ENCODE results near the gene STAU1.
"Not testable (repeated sequence)": the region's sequence is repeated elsewhere in the genome, so short reads cannot be mapped to it uniquely, and the experiment has no call there.

STAU1 gene

DNA sequence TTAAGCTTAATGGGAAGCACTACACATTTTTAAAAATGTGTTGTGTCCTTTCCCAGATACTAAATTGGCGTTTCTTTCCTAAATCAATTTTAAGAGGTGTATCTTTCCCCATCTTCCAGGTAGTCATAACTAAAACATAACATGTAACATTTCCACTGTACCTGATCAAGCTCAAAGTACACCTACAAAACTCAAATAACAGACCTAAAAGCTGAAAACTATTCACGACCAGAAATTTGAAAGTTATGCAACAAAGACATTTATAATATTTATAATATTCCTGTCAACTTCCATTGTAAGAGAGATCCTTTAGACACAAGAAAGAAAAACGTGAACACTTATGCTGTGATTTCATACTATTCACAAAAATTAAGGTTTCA is 3.5 kb downstream of the STAU1 start:
- no peak overlapping the region for H3K27ac ChIP-seq (ENCODE audit: insufficient read depth, low read length, poor library complexity, severe bottlenecking)
- no peak for DNase-seq
- no peaks in the 10 kb centered on the region for H3K9me3 ChIP-seq (ENCODE audit: control insufficient read depth, low read length)
- peaks cover 22% of the 10 kb centered on the region for H3K4me1 ChIP-seq (ENCODE audit: control insufficient read depth, insufficient read depth, low read length, poor library complexity, severe bottlenecking)
- H3K36me3 ChIP-seq (ENCODE audit: control insufficient read depth, insufficient read depth, low read length) = no peaks in the 10 kb centered on the region
- H3K4me3 ChIP-seq (ENCODE audit: insufficient read depth, low read depth, low read length, poor library complexity, severe bottlenecking) = no peak overlapping the region
- no peaks in the 10 kb centered on the region for H3K27me3 ChIP-seq (replicated peaks; ENCODE audit: control insufficient read depth, insufficient read depth, low read length, poor library complexity, severe bottlenecking)

DNA sequence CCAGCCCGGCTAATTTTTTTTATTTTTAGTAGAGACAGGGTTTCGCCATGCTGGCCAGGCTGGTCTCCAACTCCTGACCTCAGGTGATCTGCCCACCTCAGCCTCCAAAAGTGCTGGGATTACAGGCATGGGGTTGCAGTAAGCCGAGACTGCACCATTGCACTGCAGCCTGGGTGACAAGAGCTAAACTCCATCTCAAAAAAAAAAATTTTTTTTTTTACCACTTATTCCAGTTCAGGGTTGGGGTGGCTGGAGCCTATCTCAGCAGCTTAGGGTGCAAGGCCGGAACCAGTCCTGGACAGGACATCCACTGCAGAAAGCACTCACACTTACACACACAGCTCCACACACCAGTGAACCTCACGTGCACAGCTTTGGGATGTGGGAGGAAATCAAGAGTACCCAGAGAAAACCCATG is 4.0 kb downstream of the STAU1 start:
- not testable (repeated sequence) for H3K27me3 ChIP-seq (replicated peaks; ENCODE audit: control insufficient read depth, insufficient read depth, low read length, poor library complexity, severe bottlenecking); H3K9me3 ChIP-seq (ENCODE audit: control insufficient read depth, low read length); H3K36me3 ChIP-seq (ENCODE audit: control insufficient read depth, insufficient read depth, low read length); DNase-seq; H3K27ac ChIP-seq (ENCODE audit: insufficient read depth, low read length, poor library complexity, severe bottlenecking); H3K4me3 ChIP-seq (ENCODE audit: insufficient read depth, low read depth, low read length, poor library complexity, severe bottlenecking)
- H3K4me1 ChIP-seq (ENCODE audit: control insufficient read depth, insufficient read depth, low read length, poor library complexity, severe bottlenecking) = peaks cover 22% of the 10 kb centered on the region

- Histone ChIP-seq H3K36me3 (ENCODE audit: control insufficient read depth, insufficient read depth, low read length) (no peaks in the 10 kb centered on the region), H3K27me3 (replicated peaks; ENCODE audit: control insufficient read depth, insufficient read depth, low read length, poor library complexity, severe bottlenecking) (no peaks in the 10 kb centered on the region), H3K4me3 (ENCODE audit: insufficient read depth, low read depth, low read length, poor library complexity, severe bottlenecking) (no peak overlapping the region), H3K4me1 (ENCODE audit: control insufficient read depth, insufficient read depth, low read length, poor library complexity, severe bottlenecking) (peaks cover 19% of the 10 kb centered on the region), H3K27ac (ENCODE audit: insufficient read depth, low read length, poor library complexity, severe bottlenecking) (no peak overlapping the region), H3K9me3 (ENCODE audit: control insufficient read depth, low read length) (no peaks in the 10 kb centered on the region)
- no peak for DNase-seq
Measured at GRCh38 chr20:49183444-49183843, 4.7 kb downstream of the STAU1 start.

GRCh38 chr20:49181265-49181877 is 6.8 kb downstream of the STAU1 start:
- H3K27me3 ChIP-seq (replicated peaks; ENCODE audit: control insufficient read depth, insufficient read depth, low read length, poor library complexity, severe bottlenecking) = no peaks in the 10 kb centered on the region
- no peaks in the 10 kb centered on the region for H3K36me3 ChIP-seq (ENCODE audit: control insufficient read depth, insufficient read depth, low read length)
- no peak for DNase-seq
- H3K9me3 ChIP-seq (ENCODE audit: control insufficient read depth, low read length) = no peaks in the 10 kb centered on the region
- H3K27ac ChIP-seq (ENCODE audit: insufficient read depth, low read length, poor library complexity, severe bottlenecking) = no peak overlapping the region
- no peak overlapping the region for H3K4me3 ChIP-seq (ENCODE audit: insufficient read depth, low read depth, low read length, poor library complexity, severe bottlenecking)
- H3K4me1 ChIP-seq (ENCODE audit: control insufficient read depth, insufficient read depth, low read length, poor library complexity, severe bottlenecking) = peaks cover 18% of the 10 kb centered on the region

DNA sequence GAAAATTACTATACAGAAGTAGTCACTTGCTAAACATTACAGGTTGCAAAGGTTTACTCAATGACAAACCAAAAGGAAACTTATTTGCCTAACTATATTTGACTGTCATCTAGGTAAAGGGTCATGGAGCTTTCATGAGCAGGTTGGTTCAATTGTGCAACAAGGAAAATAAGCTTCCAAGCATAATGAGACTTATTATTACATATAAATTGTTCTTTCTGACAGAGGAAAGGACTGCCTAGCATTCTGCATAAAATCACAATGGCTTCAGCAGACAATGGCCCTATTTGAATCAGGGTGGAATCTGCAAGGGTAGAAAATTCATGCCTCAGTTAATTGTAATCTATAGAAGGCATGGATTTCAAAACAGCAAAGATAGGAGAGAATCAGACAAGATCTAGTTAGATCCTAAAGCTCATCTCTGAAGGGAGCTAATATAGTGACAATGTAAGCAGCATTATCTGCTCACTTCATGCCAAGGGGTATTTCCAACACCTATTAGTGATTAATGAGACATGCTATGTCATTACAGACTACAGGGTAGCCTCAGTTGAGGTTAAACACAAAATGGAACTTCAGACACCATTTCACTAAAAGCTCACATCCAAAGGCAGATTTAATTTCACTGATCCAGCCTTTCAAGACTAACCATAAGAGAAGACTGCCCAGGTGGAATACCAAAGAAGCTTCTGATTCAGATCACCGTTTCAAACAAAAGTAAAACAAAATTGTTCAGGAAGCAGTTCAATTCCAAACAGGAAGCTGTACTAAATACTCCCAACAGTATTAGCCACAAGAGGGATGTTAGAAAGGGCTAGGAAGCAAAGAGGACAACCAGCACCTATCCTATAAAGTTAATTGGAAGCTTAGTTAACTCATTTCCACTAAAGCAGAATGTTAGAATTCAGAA is 8.5 kb downstream of the STAU1 start:
- Histone ChIP-seq H3K36me3 (ENCODE audit: control insufficient read depth, insufficient read depth, low read length) (no peaks in the 10 kb centered on the region), H3K27me3 (replicated peaks; ENCODE audit: control insufficient read depth, insufficient read depth, low read length, poor library complexity, severe bottlenecking) (no peaks in the 10 kb centered on the region), H3K27ac (ENCODE audit: insufficient read depth, low read length, poor library complexity, severe bottlenecking) (no peak overlapping the region), H3K9me3 (ENCODE audit: control insufficient read depth, low read length) (no peaks in the 10 kb centered on the region), H3K4me3 (ENCODE audit: insufficient read depth, low read depth, low read length, poor library complexity, severe bottlenecking) (no peak overlapping the region), H3K4me1 (ENCODE audit: control insufficient read depth, insufficient read depth, low read length, poor library complexity, severe bottlenecking) (peaks cover 11% of the 10 kb centered on the region)
- no peak for DNase-seq

DNA sequence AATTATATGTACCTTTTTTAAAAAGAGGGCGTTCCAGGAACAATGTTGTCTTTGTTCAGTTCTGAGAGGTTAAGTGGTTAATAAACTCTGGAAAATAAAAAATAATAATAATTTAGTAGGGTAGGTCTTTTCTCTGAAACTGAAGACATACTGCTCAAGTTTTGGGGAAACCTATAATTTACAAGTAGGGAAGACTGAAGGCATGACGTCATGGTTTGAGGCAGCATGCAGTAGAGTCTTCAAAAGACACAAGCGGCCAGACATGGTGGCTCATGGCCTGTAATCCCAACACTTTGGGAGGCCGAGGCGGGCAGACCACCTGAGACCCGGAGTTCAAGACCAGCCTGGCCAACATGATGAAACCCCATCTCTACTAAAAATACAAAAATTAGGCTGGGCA is 14.0 kb downstream of the STAU1 start:
- Histone ChIP-seq H3K4me3 (ENCODE audit: insufficient read depth, low read depth, low read length, poor library complexity, severe bottlenecking) (no peak overlapping the region), H3K27me3 (replicated peaks; ENCODE audit: control insufficient read depth, insufficient read depth, low read length, poor library complexity, severe bottlenecking) (no peaks in the 10 kb centered on the region), H3K9me3 (ENCODE audit: control insufficient read depth, low read length) (no peaks in the 10 kb centered on the region), H3K27ac (ENCODE audit: insufficient read depth, low read length, poor library complexity, severe bottlenecking) (no peak overlapping the region), H3K36me3 (ENCODE audit: control insufficient read depth, insufficient read depth, low read length) (peaks cover 18% of the 10 kb centered on the region), H3K4me1 (ENCODE audit: control insufficient read depth, insufficient read depth, low read length, poor library complexity, severe bottlenecking) (no peaks in the 10 kb centered on the region)
- DNase-seq = no peak

GRCh38 chr20:49172413-49172812 is 15.7 kb downstream of the STAU1 start:
- no peak overlapping the region for H3K4me3 ChIP-seq (ENCODE audit: insufficient read depth, low read depth, low read length, poor library complexity, severe bottlenecking)
- H3K9me3 ChIP-seq (ENCODE audit: control insufficient read depth, low read length) = no peaks in the 10 kb centered on the region
- no peak overlapping the region for H3K27ac ChIP-seq (ENCODE audit: insufficient read depth, low read length, poor library complexity, severe bottlenecking)
- peaks cover 18% of the 10 kb centered on the region for H3K36me3 ChIP-seq (ENCODE audit: control insufficient read depth, insufficient read depth, low read length)
- H3K4me1 ChIP-seq (ENCODE audit: control insufficient read depth, insufficient read depth, low read length, poor library complexity, severe bottlenecking) = peaks cover 4% of the 10 kb centered on the region
- H3K27me3 ChIP-seq (replicated peaks; ENCODE audit: control insufficient read depth, insufficient read depth, low read length, poor library complexity, severe bottlenecking) = no peaks in the 10 kb centered on the region
- DNase-seq = no peak

DNA sequence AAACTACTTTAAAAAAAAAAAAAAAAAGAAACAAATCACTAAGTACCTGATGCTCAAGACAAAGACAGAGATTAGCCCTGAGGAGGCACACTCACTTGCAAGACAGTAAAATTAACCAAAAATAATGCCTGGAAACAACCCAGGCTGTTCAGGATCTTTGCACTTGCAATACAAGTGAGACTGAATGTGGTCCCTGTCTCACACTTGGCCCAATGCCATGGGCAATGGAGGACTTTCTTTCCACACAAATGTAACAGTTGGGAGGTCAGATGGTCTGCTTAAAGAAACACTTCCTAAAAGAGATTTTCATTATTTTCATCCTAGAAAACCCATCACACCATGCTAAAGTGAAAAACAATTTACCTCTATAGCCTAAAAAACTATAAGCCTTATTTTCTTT is 16.2 kb downstream of the STAU1 start:
- DNase-seq = no peak
- Histone ChIP-seq H3K36me3 (ENCODE audit: control insufficient read depth, insufficient read depth, low read length) (peaks cover 18% of the 10 kb centered on the region), H3K27ac (ENCODE audit: insufficient read depth, low read length, poor library complexity, severe bottlenecking) (no peak overlapping the region), H3K4me3 (ENCODE audit: insufficient read depth, low read depth, low read length, poor library complexity, severe bottlenecking) (no peak overlapping the region), H3K9me3 (ENCODE audit: control insufficient read depth, low read length) (no peaks in the 10 kb centered on the region), H3K4me1 (ENCODE audit: control insufficient read depth, insufficient read depth, low read length, poor library complexity, severe bottlenecking) (peaks cover 9% of the 10 kb centered on the region), H3K27me3 (replicated peaks; ENCODE audit: control insufficient read depth, insufficient read depth, low read length, poor library complexity, severe bottlenecking) (no peaks in the 10 kb centered on the region)

GRCh38 chr20:49170714-49171113 is 17.4 kb downstream of the STAU1 start:
- no peak for DNase-seq
- no peak overlapping the region for H3K4me3 ChIP-seq (ENCODE audit: insufficient read depth, low read depth, low read length, poor library complexity, severe bottlenecking)
- no peaks in the 10 kb centered on the region for H3K27me3 ChIP-seq (replicated peaks; ENCODE audit: control insufficient read depth, insufficient read depth, low read length, poor library complexity, severe bottlenecking)
- H3K27ac ChIP-seq (ENCODE audit: insufficient read depth, low read length, poor library complexity, severe bottlenecking) = no peak overlapping the region
- peaks cover 15% of the 10 kb centered on the region for H3K4me1 ChIP-seq (ENCODE audit: control insufficient read depth, insufficient read depth, low read length, poor library complexity, severe bottlenecking)
- no peaks in the 10 kb centered on the region for H3K9me3 ChIP-seq (ENCODE audit: control insufficient read depth, low read length)
- H3K36me3 ChIP-seq (ENCODE audit: control insufficient read depth, insufficient read depth, low read length) = peaks cover 23% of the 10 kb centered on the region

GRCh38 chr20:49169547-49169946 is 18.6 kb downstream of the STAU1 start:
- Histone ChIP-seq H3K9me3 (ENCODE audit: control insufficient read depth, low read length) (no peaks in the 10 kb centered on the region), H3K4me3 (ENCODE audit: insufficient read depth, low read depth, low read length, poor library complexity, severe bottlenecking) (no peak overlapping the region), H3K4me1 (ENCODE audit: control insufficient read depth, insufficient read depth, low read length, poor library complexity, severe bottlenecking) (peaks cover 15% of the 10 kb centered on the region), H3K36me3 (ENCODE audit: control insufficient read depth, insufficient read depth, low read length) (peaks cover 27% of the 10 kb centered on the region), H3K27ac (ENCODE audit: insufficient read depth, low read length, poor library complexity, severe bottlenecking) (no peak overlapping the region), H3K27me3 (replicated peaks; ENCODE audit: control insufficient read depth, insufficient read depth, low read length, poor library complexity, severe bottlenecking) (no peaks in the 10 kb centered on the region)
- no peak for DNase-seq

Measured in effector memory CD4-positive, alpha-beta T cell (primary cell).